Osteocyte (in vitro differentiated cells): ENCODE data around the gene RNF14. TPM values are rescaled to one million over a fixed set of nuclear protein-coding genes. Genes with fewer than 3 reads are reported as not detected.
"Not testable (repeated sequence)": the region's sequence is repeated elsewhere in the genome, so short reads cannot be mapped to it uniquely, and the experiment has no call there.

Source experiments
- DNase-seq: peaks from one replicate; pipeline ENCODE4 v3.0.0; 2021; ENCODE audit warnings: mixed read lengths; ENCODE audit not compliant: unreplicated experiment; ENCODE audit errors: extremely low spot score
- H3K27ac Mint-ChIP-seq: one replicate; pipeline ENCODE4 v1.8.0; 2021; ENCODE audit warnings: mild to moderate bottlenecking, mixed read lengths; ENCODE audit not compliant: unreplicated experiment
- H3K27me3 Mint-ChIP-seq: one replicate; pipeline ENCODE4 v1.8.0; 2021; ENCODE audit warnings: mixed read lengths; ENCODE audit not compliant: unreplicated experiment
- H3K36me3 Mint-ChIP-seq: one replicate; pipeline ENCODE4 v1.8.0; 2021; ENCODE audit warnings: mixed read lengths; ENCODE audit not compliant: unreplicated experiment
- H3K4me1 Mint-ChIP-seq: one replicate; pipeline ENCODE4 v1.8.0; 2021; ENCODE audit warnings: mixed read lengths; ENCODE audit not compliant: unreplicated experiment
- H3K4me3 Mint-ChIP-seq: one replicate; pipeline ENCODE4 v1.8.0; 2021; ENCODE audit warnings: mild to moderate bottlenecking, moderate library complexity, mixed read lengths; ENCODE audit not compliant: unreplicated experiment
- H3K9me3 Mint-ChIP-seq: one replicate; pipeline ENCODE4 v1.8.0; 2021; ENCODE audit warnings: mixed read lengths; ENCODE audit not compliant: unreplicated experiment
- total RNA-seq: library from RNA; stranded (reverse); gene quantifications from 2 replicates; pipeline ENCODE4 v1.2.1, GENCODE V29; 2021
- TF ChIP-seq, protein P1 (sequence below): fragments of 200-600 bp; sonication (generic); IDR thresholded peaks from 2 replicates; pipeline ENCODE4 v1.5.0; 2021; ENCODE audit warnings: antibody characterized with exemption, mild to moderate bottlenecking, moderate library complexity

The RNF14 gene
- total RNA-seq, 1 donor from 2014 or later, result 66.8 TPM

DNA sequence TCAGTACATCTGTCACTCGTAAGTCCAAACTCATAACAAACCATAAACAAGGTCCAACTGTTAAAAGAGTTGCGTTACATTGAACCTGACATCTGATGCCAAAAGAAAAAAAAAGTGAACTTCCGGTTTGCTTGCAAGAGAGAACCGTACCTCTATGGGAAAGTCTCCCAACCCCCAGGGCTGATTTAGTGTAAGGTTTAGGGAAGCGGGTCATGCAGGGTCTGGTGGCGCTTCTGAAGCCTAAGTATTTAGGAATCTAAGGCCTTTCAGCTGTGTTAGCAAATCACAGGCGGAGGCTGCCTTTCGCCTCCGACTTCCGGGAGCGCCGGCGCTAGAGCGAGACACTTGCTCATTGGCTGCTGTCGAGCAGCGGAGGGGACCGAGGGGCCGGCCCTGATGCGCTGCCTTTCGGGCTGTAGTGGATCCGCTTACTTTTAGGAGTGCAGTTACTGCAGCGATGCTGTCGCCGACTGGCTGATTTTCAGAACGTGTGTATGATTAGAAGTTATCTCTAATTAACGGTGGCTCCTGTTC, 55.9 kb downstream of the RNF14 start:
- Mint-ChIP-seq H3K4me3 (peak overlapping the region; percentile 78), H3K27me3 (peaks cover 2% of the 10 kb centered on the region), H3K9me3 (peaks cover 6% of the 10 kb centered on the region), H3K4me1 (peaks cover 14% of the 10 kb centered on the region), H3K36me3 (peaks cover 2% of the 10 kb centered on the region), H3K27ac (peak overlapping the region; percentile 98)
- DNase-seq, result peak; percentile 92
- TF ChIP-seq, protein P1, sequence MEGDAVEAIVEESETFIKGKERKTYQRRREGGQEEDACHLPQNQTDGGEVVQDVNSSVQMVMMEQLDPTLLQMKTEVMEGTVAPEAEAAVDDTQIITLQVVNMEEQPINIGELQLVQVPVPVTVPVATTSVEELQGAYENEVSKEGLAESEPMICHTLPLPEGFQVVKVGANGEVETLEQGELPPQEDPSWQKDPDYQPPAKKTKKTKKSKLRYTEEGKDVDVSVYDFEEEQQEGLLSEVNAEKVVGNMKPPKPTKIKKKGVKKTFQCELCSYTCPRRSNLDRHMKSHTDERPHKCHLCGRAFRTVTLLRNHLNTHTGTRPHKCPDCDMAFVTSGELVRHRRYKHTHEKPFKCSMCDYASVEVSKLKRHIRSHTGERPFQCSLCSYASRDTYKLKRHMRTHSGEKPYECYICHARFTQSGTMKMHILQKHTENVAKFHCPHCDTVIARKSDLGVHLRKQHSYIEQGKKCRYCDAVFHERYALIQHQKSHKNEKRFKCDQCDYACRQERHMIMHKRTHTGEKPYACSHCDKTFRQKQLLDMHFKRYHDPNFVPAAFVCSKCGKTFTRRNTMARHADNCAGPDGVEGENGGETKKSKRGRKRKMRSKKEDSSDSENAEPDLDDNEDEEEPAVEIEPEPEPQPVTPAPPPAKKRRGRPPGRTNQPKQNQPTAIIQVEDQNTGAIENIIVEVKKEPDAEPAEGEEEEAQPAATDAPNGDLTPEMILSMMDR, result no peak

DNA sequence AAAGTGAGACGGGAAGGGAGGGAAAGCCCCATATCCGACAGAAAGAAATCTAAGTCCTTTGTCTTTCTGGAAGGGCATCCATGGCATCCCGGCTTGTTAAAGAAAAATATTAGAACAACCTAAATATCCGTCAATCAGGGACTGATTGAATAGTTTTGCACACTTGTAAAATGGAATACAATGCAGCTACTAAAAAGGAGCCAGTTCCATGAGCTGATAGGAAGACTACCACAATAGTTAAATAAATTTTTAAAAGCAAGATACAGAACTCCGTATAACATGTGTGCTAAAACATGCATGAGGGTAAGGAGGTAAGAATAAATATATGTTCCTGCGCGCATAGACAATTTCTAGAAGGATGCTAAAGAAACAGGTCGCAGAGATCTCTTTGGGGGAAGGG, 56.7 kb downstream of the RNF14 start:
- TF ChIP-seq, protein P1, result no peak
- H3K4me1 Mint-ChIP-seq, result peaks cover 14% of the 10 kb centered on the region
- peaks cover 6% of the 10 kb centered on the region for H3K27me3 Mint-ChIP-seq
- H3K36me3 Mint-ChIP-seq, result no peaks in the 10 kb centered on the region
- no peak for DNase-seq
- H3K27ac Mint-ChIP-seq, result peak overlapping the region; percentile 98
- no peaks in the 10 kb centered on the region for H3K9me3 Mint-ChIP-seq
- peak overlapping the region; percentile 78 for H3K4me3 Mint-ChIP-seq

DNA sequence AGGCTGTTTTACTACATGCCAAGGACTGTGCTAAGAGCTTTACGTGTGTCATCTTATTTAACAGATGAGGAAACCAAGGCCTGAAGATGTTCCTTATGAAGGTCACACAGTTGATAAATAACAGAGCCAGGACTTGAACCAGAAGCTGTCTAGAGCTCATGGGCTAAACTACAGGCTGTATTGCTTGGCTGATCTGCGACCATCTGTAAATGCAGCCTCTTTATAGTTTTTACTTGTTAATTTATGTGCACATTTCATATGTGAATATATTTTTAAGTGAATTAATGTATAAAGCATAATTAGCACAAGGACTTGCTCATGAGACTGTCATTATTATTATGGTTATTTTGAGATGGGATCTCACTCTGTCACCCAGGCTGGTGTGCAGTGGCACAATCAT, 63.2 kb downstream of the RNF14 start:
- no peak overlapping the region for H3K27ac Mint-ChIP-seq
- TF ChIP-seq, protein P1, result no peak
- H3K27me3 Mint-ChIP-seq, result peaks cover 12% of the 10 kb centered on the region
- no peaks in the 10 kb centered on the region for H3K9me3 Mint-ChIP-seq
- H3K4me1 Mint-ChIP-seq, result no peaks in the 10 kb centered on the region
- H3K4me3 Mint-ChIP-seq, result no peak overlapping the region
- H3K36me3 Mint-ChIP-seq, result no peaks in the 10 kb centered on the region
- DNase-seq, result no peak

DNA sequence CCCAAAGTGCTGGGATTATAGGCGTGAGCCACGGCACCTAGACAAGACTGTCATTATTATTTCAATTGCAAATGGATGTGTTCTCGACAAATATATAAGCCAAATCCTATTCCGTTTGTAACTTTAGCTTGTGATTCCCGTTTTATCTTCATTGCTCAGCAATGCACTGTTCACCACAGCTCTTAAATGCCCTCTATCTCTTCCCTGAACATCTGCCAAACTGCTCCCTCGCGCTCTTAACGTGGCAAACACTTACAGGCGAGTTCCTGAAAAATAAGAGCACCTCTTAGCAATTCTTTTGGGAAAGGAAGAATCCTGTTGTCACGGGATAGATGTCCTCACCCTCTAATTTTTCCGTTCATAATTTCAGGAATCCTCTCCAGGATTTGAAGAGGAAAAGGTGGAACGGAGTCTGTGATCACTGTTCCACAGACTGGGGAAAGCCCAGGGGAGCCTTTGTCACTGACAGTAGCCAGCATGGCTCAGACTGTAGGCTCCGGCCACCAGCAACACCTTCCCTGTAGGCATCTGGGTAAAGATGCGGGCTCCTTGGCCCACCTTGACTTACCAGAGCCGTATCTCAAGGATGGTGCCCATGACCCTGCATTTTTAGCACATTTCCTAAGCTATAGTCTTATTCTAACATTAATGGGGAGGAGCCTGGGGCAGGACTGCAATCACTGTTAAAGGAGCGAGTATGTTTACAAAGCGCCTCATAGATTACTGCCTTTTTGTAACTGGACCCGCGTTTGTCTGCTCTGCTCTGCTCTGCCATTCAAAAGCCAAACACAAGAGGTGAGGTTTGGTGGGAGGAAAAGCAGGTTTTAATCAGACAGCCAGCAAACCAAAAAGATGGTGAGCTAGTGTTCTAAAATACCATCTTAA, 64.1 kb downstream of the RNF14 start:
- Mint-ChIP-seq H3K4me3 (no peak overlapping the region), H3K9me3 (no peaks in the 10 kb centered on the region), H3K36me3 (no peaks in the 10 kb centered on the region), H3K4me1 (no peaks in the 10 kb centered on the region), H3K27ac (no peak overlapping the region), H3K27me3 (peaks cover 12% of the 10 kb centered on the region)
- DNase-seq, result no peak
- TF ChIP-seq, protein P1, result no peak

DNA sequence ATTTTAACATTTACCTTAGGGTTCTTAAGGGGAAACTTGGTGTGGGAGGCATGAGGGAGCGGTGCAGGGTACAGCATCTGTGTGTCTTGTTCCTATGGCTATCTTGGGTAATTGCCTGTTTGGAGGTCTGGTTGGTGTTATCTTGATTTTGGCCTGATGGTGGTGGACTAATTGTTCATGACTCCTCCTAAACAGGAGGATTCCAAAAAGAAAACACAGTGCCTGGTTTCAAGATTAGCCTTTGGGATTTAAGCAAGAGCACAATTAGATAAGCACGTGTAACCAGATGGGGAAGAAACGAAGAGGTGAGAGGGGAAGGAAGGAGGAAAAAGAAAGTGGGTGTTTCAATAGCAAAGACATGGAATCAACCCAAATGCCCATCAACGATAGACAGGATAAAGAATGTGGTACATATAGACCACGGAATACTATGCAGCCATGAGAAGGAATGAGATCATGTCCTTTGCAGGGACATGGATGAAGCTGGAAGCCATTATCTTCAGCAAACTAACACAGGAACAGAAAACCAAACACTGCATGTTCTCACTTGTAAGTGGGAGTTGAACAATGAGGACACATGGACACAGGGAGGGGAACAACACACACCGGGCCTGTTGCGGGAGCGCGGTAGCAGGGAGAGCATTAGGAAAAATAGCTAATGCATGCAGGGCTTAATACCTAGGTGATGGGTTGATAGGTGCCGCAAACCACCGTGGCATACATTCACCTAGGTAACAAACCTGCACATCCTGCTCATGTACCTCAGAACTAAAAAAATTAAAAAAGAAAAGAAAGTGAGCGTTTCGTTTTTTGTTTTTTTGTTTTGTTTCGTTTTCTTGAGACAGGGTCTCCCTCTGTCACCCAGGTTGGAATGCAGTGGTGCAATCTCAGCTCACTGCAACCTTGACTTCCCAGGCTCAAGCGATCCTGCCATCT, 65.0 kb downstream of the RNF14 start:
- peaks cover 12% of the 10 kb centered on the region for H3K27me3 Mint-ChIP-seq
- H3K27ac Mint-ChIP-seq, DNase-seq, H3K4me3 Mint-ChIP-seq, H3K4me1 Mint-ChIP-seq, H3K36me3 Mint-ChIP-seq, H3K9me3 Mint-ChIP-seq: not testable (repeated sequence)
